K562 (cell line): ENCODE measurements around the gene F13A1. TPM values are rescaled to one million over a fixed set of nuclear protein-coding genes. Genes with fewer than 3 reads are reported as not detected.

ENCODE experiments used
- ATAC-seq: fragments of 200-7000 bp; cut with Tn5 transposase; 3 replicates; pipeline ENCODE4 v1.9.1; 2020; ENCODE audit warnings: moderate library complexity
- BruUV-seq: library from RNA; stranded (reverse); fragments of 400-500 nt; replicated peaks from 2 replicates; lab custom pipeline; 2021; lab: Mats Ljungman, UMichigan
- CTCF ChIA-PET: fragments of 300-600 bp; formaldehyde crosslinking; extraction: SDS; loops from one replicate; lab custom pipeline; 2021; ENCODE audit warnings: low intra/inter-chr PET ratio; lab: Yijun Ruan, JAX
- POLR2A ChIA-PET: fragments of 300-600, 350-650 bp; sonication (Branson Sonifier 250); formaldehyde crosslinking; extraction: SDS; loops from one replicate; lab custom pipeline; 2021; ENCODE audit warnings: antibody characterized with exemption, inconsistent platforms; lab: Yijun Ruan, JAX
- DNase-seq, 4 experiments: peaks; one replicate each; pipeline versions ENCODE4 v3.0.0 to v3.0.0-alpha.2; 2011 to 2018; ENCODE audit warnings: low spot score in 3 of 4, mixed read lengths in 3 of 4; ENCODE audit errors: extremely low read depth in 1 of 4
- FAIRE-seq: peaks from 2 replicates; lab custom pipeline; 2011; peaks lifted over from hg19 to GRCh38; lab: Jason Lieb, UNC
- H2AFZ ChIP-seq: 2 replicates; pipeline ENCODE4 v1.6.0; 2011; ENCODE audit warnings: low read depth, low read length, control low read depth, inconsistent platforms
- H3K27ac ChIP-seq: fragments of 200-600 bp; 3 replicates; pipeline ENCODE4 v1.8.0; 2011; ENCODE audit warnings: low read depth, mild to moderate bottlenecking, control low read depth, inconsistent platforms, low read length, moderate library complexity, mixed read lengths; ENCODE audit errors: extremely low read depth
- H3K27me3 ChIP-seq, 2 experiments: fragments of 300-600 bp in 1 of 2; 2 replicates in 1 of 2; 3 replicates in 1 of 2; pipeline versions ENCODE4 v1.6.0 to v1.8.0; 2011; ENCODE audit warnings: inconsistent platforms in 2 of 2, low read length in 2 of 2, mild to moderate bottlenecking in 1 of 2, mixed read lengths in 1 of 2, moderate library complexity in 1 of 2; ENCODE audit not compliant: control insufficient read depth in 2 of 2, insufficient read depth in 2 of 2
- H3K36me3 ChIP-seq: fragments of 300-600 bp; 3 replicates; pipeline ENCODE4 v1.8.0; 2011; ENCODE audit warnings: mild to moderate bottlenecking, low read length, inconsistent platforms; ENCODE audit not compliant: control insufficient read depth, insufficient read depth
- H3K4me1 ChIP-seq, 2 experiments: fragments of 200-600 bp in 1 of 2; replicated peaks in 1 of 2; 2 replicates in 1 of 2; 3 replicates in 1 of 2; pipeline versions ENCODE4 v1.5.1 to v1.8.0; 2011; ENCODE audit warnings: inconsistent platforms in 2 of 2, low read length in 2 of 2, mild to moderate bottlenecking in 1 of 2, mixed read lengths in 1 of 2, moderate library complexity in 1 of 2; ENCODE audit not compliant: control insufficient read depth in 2 of 2, insufficient read depth in 2 of 2
- H3K4me2 ChIP-seq: 2 replicates; pipeline ENCODE4 v1.6.1; 2011; ENCODE audit warnings: low read length, control low read depth, inconsistent platforms, mixed read lengths; ENCODE audit not compliant: insufficient read depth
- H3K4me3 ChIP-seq: fragments of 200-600 bp; sonication (generic), shearing (Covaris generic); 2 replicates; pipeline ENCODE4 v1.5.1; 2016; ENCODE audit warnings: control low read depth, inconsistent platforms
- H3K79me2 ChIP-seq: fragments of 200-600 bp; 3 replicates; pipeline ENCODE4 v1.8.0; 2011; ENCODE audit warnings: low read length, inconsistent platforms; ENCODE audit not compliant: control insufficient read depth, insufficient read depth
- H3K9ac ChIP-seq, 2 experiments: 2 replicates each; pipeline versions ENCODE4 v1.6.0 to v1.6.1; 2011; ENCODE audit warnings: low read depth in 2 of 2, low read length in 2 of 2, control low read depth in 1 of 2, inconsistent platforms in 1 of 2, mild to moderate bottlenecking in 1 of 2, mixed read lengths in 1 of 2; ENCODE audit not compliant: insufficient read depth in 1 of 2
- H3K9me1 ChIP-seq: one replicate; pipeline ENCODE4 v1.6.0; 2011; ENCODE audit warnings: inconsistent platforms, mild to moderate bottlenecking, low read length, moderate library complexity; ENCODE audit not compliant: control insufficient read depth, insufficient read depth
- H3K9me3 ChIP-seq: replicated peaks from 2 replicates; pipeline ENCODE4 v1.5.1; 2011; ENCODE audit warnings: low read depth, low read length, inconsistent platforms; ENCODE audit not compliant: control insufficient read depth, insufficient read depth
- H4K20me1 ChIP-seq: replicated peaks from 2 replicates; pipeline ENCODE4 v1.6.1; 2011; ENCODE audit warnings: low read length, inconsistent platforms, mixed read lengths; ENCODE audit not compliant: control insufficient read depth, insufficient read depth
- EGR1 ChIP-seq: fragments of 450-650 bp; conservative IDR thresholded peaks from 2 replicates; pipeline ENCODE4 v1.6.1; 2017; ENCODE audit warnings: mild to moderate bottlenecking
- FOXA3 ChIP-seq, 2 experiments: fragments of 450-650 bp in 1 of 2; sonication (generic) in 1 of 2; formaldehyde crosslinking; IDR thresholded peaks in 1 of 2; conservative IDR thresholded peaks in 1 of 2; 2 replicates each; pipeline versions ENCODE4 v1.4.0 to v1.8.0; 2020 to 2022; ENCODE audit warnings: mild to moderate bottlenecking in 2 of 2, missing genetic modification reagents in 1 of 2
- FOXP1 ChIP-seq: sonication (generic); formaldehyde crosslinking; IDR thresholded peaks from 2 replicates; pipeline ENCODE4 v1.8.0; 2022; ENCODE audit warnings: mild to moderate bottlenecking, missing genetic modification reagents
- HCFC1 ChIP-seq: IDR thresholded peaks from 2 replicates; pipeline ENCODE4 v1.6.1; 2012; ENCODE audit warnings: low read depth, low read length, improper control_type of control experiment
- HDAC6 ChIP-seq: IDR thresholded peaks from 2 replicates; pipeline ENCODE4 v1.6.1; 2012; ENCODE audit warnings: low read depth, mild to moderate bottlenecking, control low read depth, inconsistent platforms, low read length, moderate library complexity
- HDGF ChIP-seq: fragments of 450-650 bp; IDR thresholded peaks from 2 replicates; pipeline ENCODE4 v1.6.1; 2016
- HMG20B ChIP-seq: fragments of 250-450 bp; sonication (Bioruptor Pico); IDR thresholded peaks from 2 replicates; pipeline ENCODE4 v1.5.0; 2021; ENCODE audit warnings: mild to moderate bottlenecking
- NCOA2 ChIP-seq, 2 experiments: fragments of 450-650 bp; IDR thresholded peaks; 2 replicates each; pipeline ENCODE4 v1.6.1; 2018; ENCODE audit warnings: mild to moderate bottlenecking in 2 of 2, moderate library complexity in 1 of 2; ENCODE audit not compliant: partially characterized antibody in 2 of 2
- NCOA6 ChIP-seq: fragments of 450-650 bp; IDR thresholded peaks from 2 replicates; pipeline ENCODE4 v1.6.1; 2017; ENCODE audit warnings: mild to moderate bottlenecking
- ZNF174 ChIP-seq: fragments of 250-450 bp; sonication (Bioruptor Pico); IDR thresholded peaks from 2 replicates; pipeline ENCODE4 v1.4.0; 2020; ENCODE audit warnings: mild to moderate bottlenecking
- ZNF668 ChIP-seq: fragments of 250-450 bp; sonication (Bioruptor Pico); IDR thresholded peaks from 2 replicates; pipeline ENCODE4 v1.8.0; 2022; ENCODE audit warnings: mild to moderate bottlenecking, inconsistent platforms
- WGBS: fragments of 100-300 bp; shearing (Covaris generic); methylation state at CpG from one replicate; pipeline ENCODE4 v1.1.6; 2016; ENCODE audit warnings: low coverage, mixed read lengths; ENCODE audit not compliant: insufficient coverage; ENCODE audit errors: missing lambda C conversion rate; 5-methylcytosine and 5-hydroxymethylcytosine counted together
- in situ Hi-C: fragments of 300-500 bp; cut with MboI; formaldehyde crosslinking; loops from 4 replicates; pipeline ENCODE4 v1.15.0; 2018; ENCODE audit warnings: inconsistent platforms, mixed read lengths
- intact Hi-C: fragments of 100-400 bp; cut with micrococcal nuclease; formaldehyde crosslinking; loops from 2 replicates; pipeline ENCODE4 v1.14.2; 2022
- polyA plus RNA-seq, 8 experiments: library from polyadenylated mRNA; depleted of rRNA in 4 of 8; stranded (reverse) in 5 of 8; unstranded in 3 of 8; fragments of >200 nt; fragmentation: Nextera tagmentation in 2 of 8; fragmentation: Illumina TruSeq in 1 of 8; extraction: Ambion mirVana in 2 of 8; extraction: Trizol in 1 of 8; gene quantifications; 2 replicates each; pipeline versions ENCODE4 v1.2.1 to v1.2.3, GENCODE V29; 2011 to 2014; ENCODE audit warnings: inconsistent platforms in 1 of 8, missing spikeins in 1 of 8
- total RNA-seq, 7 experiments: library from RNA; depleted of rRNA in 6 of 7; stranded (reverse); fragments of >200 nt in 6 of 7; fragmentation: Illumina TruSeq in 2 of 7; extraction: Trizol in 2 of 7; gene quantifications; 2 replicates each; pipeline versions ENCODE4 v1.2.1 to v1.2.3, GENCODE V29; 2011 to 2021; ENCODE audit warnings: low replicate concordance in 1 of 7
- TF ChIP-seq, protein P1 (sequence below): fragments of 250-450 bp; sonication (Bioruptor Pico); IDR thresholded peaks from 2 replicates; pipeline ENCODE4 v1.8.0; 2022; ENCODE audit warnings: moderate library complexity, mild to moderate bottlenecking, inconsistent platforms
- TF ChIP-seq, protein P2 (sequence below): sonication (generic); formaldehyde crosslinking; IDR thresholded peaks from 2 replicates; pipeline ENCODE4 v1.8.0; 2022; ENCODE audit warnings: mild to moderate bottlenecking, missing genetic modification reagents

F13A1 gene
- total and polyA plus RNA-seq, 9 of the 15 experiments (the other 6 are each of a cell fraction or from before 2014, with no cell fraction given), result 0.33 TPM; not detected in 8

DNA sequence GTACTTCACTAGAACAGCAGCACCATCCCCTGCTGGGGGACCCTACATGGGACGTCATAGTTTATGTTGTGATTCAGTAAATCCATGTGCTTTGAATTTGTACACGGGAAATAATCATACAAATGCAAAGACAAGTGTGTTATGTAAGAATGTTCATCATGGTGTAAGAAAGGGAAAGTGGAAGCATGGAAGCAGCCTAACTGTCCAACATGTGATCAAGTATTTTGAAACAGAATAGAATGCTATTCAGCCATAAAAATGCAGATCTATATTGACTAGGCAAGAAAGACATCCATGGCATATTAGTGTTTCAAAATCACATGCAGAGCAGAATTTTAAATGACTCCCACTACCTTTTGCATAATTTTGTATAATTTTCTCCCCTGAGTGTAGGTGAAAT lies 117.6 kb downstream of the F13A1 start:
- Histone ChIP-seq H4K20me1 (no peaks in the 10 kb centered on the region), H3K4me2 (no peak overlapping the region), H3K4me1 (no peaks in the 10 kb centered on the region), H3K9ac (no peak overlapping the region), H3K79me2 (no peaks in the 10 kb centered on the region), H2AFZ (no peak overlapping the region), H3K27me3 (no peaks in the 10 kb centered on the region), H3K27ac (no peak overlapping the region), H3K9me1 (no peaks in the 10 kb centered on the region), H3K4me3 (no peak overlapping the region), H3K36me3 (no peaks in the 10 kb centered on the region), H3K9me3 (no peaks in the 10 kb centered on the region)
- intact Hi-C loops, result no loop called here
- TF ChIP-seq, protein P1, sequence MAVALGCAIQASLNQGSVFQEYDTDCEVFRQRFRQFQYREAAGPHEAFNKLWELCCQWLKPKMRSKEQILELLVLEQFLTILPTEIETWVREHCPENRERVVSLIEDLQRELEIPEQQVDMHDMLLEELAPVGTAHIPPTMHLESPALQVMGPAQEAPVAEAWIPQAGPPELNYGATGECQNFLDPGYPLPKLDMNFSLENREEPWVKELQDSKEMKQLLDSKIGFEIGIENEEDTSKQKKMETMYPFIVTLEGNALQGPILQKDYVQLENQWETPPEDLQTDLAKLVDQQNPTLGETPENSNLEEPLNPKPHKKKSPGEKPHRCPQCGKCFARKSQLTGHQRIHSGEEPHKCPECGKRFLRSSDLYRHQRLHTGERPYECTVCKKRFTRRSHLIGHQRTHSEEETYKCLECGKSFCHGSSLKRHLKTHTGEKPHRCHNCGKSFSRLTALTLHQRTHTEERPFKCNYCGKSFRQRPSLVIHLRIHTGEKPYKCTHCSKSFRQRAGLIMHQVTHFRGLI (CRISPR knock-in tag), result no peak
- no peak for TF ChIP-seq HDAC6
- TF ChIP-seq, protein P2, sequence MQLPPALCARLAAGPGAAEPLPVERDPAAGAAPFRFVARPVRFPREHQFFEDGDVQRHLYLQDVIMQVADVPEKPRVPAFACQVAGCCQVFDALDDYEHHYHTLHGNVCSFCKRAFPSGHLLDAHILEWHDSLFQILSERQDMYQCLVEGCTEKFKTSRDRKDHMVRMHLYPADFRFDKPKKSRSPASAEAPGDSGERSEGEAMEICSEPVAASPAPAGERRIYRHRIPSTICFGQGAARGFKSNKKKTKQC (CRISPR knock-in tag), result no peak
- TF ChIP-seq EGR1, result no peak
- TF ChIP-seq HCFC1, result no peak
- no peak for TF ChIP-seq HMG20B (CRISPR knock-in tag)
- TF ChIP-seq HDGF, result no peak
- TF ChIP-seq ZNF174, result no peak
- TF ChIP-seq ZNF668 (CRISPR knock-in tag), result no peak
- TF ChIP-seq FOXA3 (CRISPR knock-in tag; conservative IDR thresholded peaks at IDR 0.05 in 1 of 2, IDR thresholded peaks at IDR 0.05 in 1 of 2), result no peak
- TF ChIP-seq NCOA6, result no peak
- TF ChIP-seq NCOA2 (IDR thresholded peaks at IDR 0.05; ENCODE audit: partially characterized antibody in 2 of 2), result no peak
- no peak for TF ChIP-seq FOXP1 (CRISPR knock-in tag)
- DNase-seq, result no peak
- FAIRE-seq, result no peak
- ATAC-seq, result no peak
- POLR2A ChIA-PET, result no interaction called here
- BruUV-seq, result no TSS peak
- in situ Hi-C loops, result no loop called here
- CTCF ChIA-PET, result no interaction called here
- WGBS, result 0% methylated on average over 2 of the region's 2 CpGs
